VCaP (cell line): ENCODE measurements around the gene ATXN2.
"Not testable (repeated sequence)": the region's sequence is repeated elsewhere in the genome, so short reads cannot be mapped to it uniquely, and the experiment has no call there.

Experiments
- H3K27ac ChIP-seq: fragments of 450-650 bp; 2 replicates; pipeline ENCODE4 v1.5.1; 2017
- TF ChIP-seq, protein P1 (sequence below): fragments of 450-650 bp; conservative IDR thresholded peaks from 2 replicates; pipeline ENCODE4 v1.5.1; 2017; ENCODE audit warnings: mild to moderate bottlenecking, moderate library complexity

ATXN2 gene

DNA sequence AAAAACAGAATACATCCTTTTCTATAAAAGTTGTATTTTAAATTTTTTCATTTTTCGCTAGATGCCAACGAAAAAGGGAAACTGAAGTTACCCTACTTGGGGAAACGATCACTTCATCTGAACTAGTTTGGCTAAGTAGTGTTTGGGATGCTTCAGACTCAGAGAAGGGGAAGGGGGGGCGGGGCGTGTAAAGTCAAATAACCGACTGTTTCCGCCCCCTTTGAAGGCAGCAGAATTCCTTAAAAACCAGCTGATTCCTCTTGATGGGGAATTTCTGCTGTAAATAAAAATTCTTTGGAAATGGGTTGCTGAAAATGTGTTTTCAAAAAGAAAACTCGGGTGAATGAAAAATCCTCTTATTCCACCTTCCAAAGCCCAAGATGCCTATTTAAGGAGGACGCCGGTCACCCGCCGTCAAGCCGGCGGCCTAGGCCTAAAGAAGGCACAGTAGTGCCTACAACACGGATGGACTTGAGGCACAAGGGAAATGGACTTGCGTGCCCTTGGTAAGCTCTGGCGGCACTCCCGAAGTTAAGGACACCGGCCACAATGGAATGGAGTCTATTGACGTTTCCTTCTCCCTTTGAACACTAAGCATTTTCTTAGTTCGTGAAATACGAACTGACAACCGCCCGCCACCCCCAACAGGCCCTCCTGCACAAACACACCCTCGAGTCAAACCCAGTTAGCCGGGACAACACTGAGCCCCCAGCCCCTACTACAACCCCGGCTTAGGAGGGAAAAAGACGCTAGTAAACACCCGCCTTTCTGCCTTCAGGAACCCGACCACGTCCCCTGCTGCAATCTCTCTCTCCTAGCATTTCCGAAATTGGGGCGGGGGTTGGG, 1.9 kb downstream of the ATXN2 start:
- TF ChIP-seq, protein P1, sequence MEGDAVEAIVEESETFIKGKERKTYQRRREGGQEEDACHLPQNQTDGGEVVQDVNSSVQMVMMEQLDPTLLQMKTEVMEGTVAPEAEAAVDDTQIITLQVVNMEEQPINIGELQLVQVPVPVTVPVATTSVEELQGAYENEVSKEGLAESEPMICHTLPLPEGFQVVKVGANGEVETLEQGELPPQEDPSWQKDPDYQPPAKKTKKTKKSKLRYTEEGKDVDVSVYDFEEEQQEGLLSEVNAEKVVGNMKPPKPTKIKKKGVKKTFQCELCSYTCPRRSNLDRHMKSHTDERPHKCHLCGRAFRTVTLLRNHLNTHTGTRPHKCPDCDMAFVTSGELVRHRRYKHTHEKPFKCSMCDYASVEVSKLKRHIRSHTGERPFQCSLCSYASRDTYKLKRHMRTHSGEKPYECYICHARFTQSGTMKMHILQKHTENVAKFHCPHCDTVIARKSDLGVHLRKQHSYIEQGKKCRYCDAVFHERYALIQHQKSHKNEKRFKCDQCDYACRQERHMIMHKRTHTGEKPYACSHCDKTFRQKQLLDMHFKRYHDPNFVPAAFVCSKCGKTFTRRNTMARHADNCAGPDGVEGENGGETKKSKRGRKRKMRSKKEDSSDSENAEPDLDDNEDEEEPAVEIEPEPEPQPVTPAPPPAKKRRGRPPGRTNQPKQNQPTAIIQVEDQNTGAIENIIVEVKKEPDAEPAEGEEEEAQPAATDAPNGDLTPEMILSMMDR, result no peak
- H3K27ac ChIP-seq, result peak overlapping the region; percentile 100

DNA sequence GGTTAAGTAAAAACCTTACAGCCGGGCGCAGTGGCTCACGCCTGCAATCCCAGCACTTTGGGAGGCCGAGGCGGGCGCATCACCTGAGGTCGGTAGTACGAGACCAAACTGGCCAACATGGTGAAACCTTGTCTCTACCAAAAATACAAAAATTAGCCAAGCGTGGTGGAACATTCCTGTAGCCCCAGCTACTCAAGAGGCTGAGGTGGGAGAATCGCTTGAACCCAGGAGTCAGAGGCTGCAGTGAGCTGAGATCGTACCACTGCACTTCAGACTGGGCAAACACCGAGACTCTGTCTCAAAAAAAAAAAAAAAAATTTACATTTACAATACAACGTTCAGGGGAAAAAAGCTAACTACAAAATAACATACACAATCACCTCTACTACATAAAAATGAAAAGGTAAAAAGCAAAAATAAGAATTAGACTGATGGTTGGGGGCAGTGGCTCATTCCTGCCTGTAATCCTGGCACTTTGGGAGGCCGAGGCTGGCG, 3.7 kb downstream of the ATXN2 start:
- H3K27ac ChIP-seq, result peak overlapping the region; percentile 100

DNA sequence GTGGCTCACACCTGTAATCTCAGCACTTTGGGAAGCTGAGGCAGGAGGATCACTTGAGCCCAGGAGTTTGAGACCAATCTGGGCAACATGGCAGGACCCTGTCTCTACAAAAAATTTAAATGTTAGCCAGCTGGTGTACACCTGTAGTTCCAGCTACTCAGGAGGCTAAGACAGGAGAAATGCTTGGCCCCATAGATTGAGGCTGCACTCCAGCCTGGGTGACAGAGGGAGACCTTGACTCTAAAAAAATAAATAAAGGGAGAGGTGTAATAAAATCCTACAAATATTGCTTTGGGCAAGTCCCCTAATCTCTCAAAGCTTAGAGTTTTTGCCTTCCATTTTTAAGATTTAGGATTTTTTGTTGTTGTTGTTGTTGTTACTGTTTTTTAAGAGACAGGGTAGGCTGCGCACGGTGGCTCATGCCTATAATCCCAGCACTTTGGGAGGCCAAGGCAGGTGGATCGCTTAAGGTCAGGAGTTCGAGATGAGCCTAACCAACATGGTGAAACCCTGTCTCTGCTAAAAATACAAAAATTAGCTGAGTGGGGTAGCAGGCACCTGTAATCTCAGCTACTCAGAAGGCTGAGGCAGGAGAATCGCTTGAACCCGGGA, 7.6 kb downstream of the ATXN2 start:
- H3K27ac ChIP-seq, result not testable (repeated sequence)

DNA sequence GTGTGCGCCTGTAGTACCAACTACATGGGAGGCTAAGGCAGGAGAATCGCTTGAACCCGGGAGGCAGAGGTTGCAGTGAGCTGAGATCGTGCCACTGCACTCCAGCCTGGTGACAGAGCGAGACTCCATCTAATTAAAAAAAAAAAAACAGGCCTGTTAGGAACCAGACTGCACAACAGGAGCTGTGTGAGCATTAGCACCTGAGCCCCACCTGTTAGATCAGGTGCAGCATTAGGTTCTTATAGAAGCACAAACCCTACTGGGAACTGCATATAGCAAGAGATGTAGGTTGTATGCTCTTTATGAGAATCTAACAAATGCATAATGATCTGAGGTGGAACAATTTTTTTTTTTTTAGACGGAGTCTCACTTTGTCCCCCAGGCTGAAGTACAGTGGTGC, 8.6 kb downstream of the ATXN2 start:
- TF ChIP-seq, protein P1, result no peak
- H3K27ac ChIP-seq, result no peak overlapping the region

DNA sequence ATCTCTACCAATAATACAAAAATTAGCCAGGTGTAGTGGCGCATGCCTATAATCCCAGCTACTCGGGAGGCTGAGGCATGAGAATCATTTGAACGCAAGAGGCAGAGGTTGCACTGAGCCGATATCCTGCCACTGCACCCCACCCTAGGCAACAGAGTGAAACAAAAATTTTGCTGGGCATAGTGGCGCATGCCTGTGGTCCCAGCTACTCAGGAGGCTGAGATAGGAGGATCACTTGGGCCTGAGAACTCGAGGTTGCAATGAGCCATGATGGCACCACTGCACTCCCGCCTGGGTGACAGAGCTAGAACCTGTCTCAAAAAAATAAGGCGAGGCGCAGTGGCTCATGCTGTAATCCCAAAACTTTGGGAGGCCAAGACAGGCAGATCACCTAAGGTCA, 9.5 kb downstream of the ATXN2 start:
- H3K27ac ChIP-seq, result no peak overlapping the region
- TF ChIP-seq, protein P1, result no peak

DNA sequence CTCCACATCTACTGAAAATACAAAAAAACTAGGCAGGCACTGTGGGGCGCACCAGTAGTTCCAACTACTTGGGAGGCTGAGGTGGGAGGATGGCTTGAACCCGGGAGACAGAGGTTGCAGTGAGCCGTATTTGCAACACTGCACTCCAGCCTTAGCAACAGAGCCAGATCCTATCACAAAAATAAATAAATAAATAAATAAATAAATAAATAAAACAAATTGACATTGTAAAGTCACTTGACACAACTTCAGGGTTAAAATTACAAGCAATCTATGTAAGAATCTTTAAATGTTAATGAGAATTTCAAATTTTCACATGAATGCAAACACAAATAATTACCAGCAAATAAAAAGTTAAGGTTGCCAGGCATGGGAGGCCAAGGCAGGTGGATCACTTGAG, 11.1 kb downstream of the ATXN2 start:
- TF ChIP-seq, protein P1, result no peak
- H3K27ac ChIP-seq, result no peak overlapping the region

DNA sequence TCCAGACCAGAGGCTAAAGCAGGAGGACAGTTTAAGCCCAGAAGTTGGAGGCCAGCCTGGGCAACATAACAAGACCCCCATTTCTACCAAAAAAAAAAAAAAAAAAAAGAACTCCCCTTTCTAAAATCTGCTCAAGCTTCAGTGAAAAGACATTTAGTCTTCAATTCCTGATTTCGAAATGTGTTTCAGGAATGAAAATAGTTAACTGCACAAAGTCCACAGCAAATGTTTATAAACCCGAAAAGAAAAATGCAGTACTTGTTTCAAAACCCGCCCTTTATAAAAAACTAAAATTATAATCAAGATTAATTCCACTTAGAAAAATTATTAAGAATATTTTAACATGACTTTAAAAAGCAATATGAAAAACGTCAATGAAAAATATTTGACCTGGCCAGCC, 12.1 kb downstream of the ATXN2 start:
- TF ChIP-seq, protein P1, result no peak
- no peak overlapping the region for H3K27ac ChIP-seq

DNA sequence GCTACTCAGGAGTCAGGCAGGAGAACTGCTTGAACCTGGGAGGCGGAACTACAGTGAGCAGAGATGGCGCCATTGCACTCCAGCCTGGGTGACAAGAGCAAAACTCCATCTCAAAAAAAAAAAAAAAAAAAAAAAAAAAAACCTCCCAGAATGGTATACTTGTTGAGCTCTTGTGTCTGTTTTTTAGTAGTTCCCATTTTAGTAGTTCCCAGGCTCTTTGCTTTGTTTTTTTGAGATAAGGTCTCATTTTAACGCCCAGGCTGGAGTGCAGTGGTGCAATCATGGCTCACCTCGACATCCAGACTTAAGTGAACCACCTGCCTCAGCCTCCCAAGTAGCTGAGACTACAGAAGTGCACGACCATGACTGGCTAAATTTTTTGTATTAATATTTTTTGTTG, 13.4 kb downstream of the ATXN2 start:
- TF ChIP-seq, protein P1, result no peak
- H3K27ac ChIP-seq, result no peak overlapping the region
